GM19438 (cell line): Measurements from ENCODE around the gene MYBPC2.

Source experiments
- ATAC-seq: cut with Tn5 transposase; IDR thresholded peaks from one replicate; pipeline ENCODE4 v1.9.1; 2021; ENCODE audit warnings: low read depth; ENCODE audit not compliant: unreplicated experiment

Gene MYBPC2

GRCh38 chr19:50478901-50479715 lies 46.4 kb downstream of the MYBPC2 start:
- ATAC-seq = no peak

DNA sequence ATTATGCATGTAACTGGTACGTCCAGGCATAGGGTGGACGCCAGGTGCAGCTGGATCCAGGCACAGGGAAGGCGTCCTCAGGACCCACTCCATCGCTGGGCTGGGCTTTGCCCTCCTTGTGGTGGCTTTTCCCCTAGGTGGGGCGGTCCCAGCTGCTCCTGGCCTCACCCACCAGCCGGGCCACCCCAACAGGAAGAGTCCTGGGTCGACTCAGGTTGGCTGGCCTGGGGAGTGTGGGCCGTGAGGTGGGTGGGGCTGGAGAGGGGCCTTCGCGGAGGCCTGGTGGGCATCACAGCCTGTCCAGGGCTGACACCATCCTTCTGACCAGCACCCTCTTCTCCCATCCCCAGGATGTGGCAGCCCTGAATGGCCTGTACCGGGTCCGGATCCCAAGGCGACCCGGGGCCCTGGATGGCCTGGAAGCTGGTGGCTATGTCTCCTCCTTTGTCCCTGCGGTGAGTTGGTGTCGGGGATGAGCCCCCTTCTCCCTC lies 47.1 kb downstream of the MYBPC2 start:
- no peak for ATAC-seq

- no peak for ATAC-seq
Observed at GRCh38 chr19:50480281-50481111, 47.8 kb downstream of the MYBPC2 start.

DNA sequence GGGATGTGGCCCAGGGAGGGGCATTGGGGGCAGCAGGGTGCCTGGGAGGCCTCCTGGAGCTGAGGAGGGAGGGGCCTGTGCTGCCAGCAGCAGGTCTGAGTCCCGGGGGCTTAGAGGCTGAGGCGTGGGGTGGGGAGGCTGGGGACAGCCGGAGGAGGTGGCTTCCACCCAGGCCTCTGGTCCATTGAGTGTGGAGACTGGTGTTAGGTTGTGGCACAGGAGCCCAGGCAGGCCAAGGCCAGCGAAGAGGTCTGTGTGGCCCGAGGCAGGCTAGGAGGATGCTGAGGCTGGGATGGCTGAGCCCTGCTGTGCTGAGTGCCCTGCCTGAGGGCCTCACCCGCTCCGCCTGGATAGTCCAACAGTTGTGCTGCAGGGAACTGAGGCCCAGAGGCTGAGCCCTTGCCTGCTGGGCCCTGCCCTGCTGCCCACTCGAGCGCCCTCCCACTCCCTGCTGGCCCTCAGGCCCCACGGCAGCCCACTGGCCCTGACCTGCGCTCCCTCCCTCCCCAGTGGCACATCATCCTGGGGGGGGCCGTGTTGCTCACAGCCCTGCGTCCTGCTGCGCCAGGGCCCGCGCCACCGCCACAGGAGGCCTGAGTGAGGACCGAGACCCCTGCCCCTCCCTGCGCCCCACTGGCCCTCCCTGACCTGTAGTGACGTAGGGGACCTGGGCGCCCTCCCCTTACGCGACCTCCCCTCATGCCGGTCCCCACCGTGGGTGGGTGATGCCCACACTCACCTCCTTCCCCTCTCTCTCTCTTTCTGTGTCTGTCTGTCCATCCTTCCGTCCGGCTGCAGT lies 48.9 kb downstream of the MYBPC2 start:
- ATAC-seq = no peak

- no peak for ATAC-seq
Observed at GRCh38 chr19:50482271-50482855, 49.7 kb downstream of the MYBPC2 start.

DNA sequence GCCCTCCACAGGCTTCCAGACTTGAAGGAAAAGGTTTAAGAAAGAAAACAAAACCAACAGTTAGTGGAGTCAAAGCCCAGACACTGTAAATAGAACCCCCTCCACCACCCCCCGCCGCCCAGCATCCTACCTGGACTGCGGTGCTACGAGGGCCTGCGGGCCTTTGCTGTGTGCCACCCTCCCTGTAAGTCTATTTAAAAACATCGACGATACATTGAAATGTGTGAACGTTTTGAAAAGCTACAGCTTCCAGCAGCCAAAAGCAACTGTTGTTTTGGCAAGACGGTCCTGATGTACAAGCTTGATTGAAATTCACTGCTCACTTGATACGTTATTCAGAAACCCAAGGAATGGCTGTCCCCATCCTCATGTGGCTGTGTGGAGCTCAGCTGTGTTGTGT lies 50.2 kb downstream of the MYBPC2 start:
- no peak for ATAC-seq

GRCh38 chr19:50485284-50485955 lies 52.7 kb downstream of the MYBPC2 start:
- ATAC-seq = no peak

DNA sequence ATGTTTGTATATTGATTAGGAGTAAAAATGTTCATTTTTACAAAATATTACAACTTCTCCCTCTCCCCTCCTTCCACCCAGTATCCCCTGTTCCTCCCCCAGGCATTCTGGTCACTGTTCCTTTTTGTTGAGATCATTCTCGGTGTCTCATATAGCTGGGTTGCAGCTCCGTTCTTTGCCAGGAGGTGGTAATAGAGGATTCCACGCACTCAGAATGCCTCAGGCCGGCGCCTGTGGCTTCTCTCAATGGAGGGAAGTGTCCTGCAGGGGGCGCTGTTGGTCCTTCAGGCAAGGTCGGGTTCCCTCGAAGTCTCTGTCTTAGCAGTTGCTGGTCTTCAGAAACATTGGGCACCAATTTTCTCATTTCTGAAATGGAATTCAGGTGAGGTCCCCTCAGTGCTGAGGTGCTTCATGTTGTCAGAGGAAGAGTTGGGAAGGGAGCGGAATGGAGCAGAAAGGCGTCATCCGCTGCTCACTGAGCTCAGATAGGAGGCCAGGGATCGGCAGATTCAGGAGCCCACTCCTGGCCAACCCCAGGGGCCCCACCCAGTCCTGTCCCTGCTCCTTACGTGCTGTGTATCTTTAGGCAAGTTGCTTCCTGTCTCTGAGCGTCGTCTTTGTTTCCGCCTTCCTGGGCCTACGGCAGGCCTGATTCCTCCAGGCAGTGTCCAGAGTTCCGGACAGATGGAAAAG lies 54.3 kb downstream of the MYBPC2 start:
- ATAC-seq = no peak

- ATAC-seq = no peak
Observed at GRCh38 chr19:50488389-50489194, 55.9 kb downstream of the MYBPC2 start.

- no peak for ATAC-seq
Observed at GRCh38 chr19:50489461-50490011, 56.8 kb downstream of the MYBPC2 start.

DNA sequence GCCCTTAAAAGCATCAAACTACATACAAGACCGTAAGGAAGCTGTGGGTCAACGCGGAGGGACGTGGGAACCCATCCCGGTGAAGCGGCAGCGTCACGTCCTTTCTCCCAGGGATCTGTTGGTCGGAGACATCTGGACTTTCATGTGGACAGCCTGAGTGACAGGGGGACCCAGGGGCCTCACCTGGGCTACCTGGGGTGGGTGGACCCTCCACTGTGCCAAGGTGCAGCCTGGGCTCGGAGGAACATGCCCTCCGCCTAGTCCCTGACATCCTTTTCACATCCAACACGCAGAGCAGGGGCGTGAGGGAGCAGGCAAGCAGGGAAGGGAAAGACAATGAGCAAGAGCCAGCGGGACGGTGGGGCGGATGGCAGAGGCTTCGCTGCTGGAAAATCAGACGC lies 57.7 kb downstream of the MYBPC2 start:
- no peak for ATAC-seq

DNA sequence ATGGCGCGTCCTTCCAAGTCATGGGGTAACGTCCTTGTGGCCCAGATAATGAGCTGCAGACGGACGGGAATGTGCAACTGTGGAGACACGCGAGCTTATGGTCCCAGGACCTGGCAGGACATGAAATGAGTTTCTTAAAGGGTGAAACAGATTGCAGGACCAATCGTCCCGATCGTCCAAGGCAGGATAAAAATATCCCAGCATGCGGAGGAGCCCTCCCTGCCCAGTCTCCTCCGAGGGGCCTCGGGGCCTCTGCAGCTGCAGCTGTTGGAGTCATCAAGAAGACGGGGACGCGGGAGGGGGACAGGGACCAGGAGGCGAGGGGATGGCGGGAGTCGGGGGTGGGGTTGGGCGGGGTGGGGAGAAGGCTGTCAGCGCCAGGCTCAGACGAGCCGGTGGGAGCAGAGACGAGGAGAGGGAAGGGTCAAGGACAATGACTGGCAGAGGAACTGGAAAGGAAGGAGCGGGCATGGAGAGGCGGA lies 58.3 kb downstream of the MYBPC2 start:
- no peak for ATAC-seq

DNA sequence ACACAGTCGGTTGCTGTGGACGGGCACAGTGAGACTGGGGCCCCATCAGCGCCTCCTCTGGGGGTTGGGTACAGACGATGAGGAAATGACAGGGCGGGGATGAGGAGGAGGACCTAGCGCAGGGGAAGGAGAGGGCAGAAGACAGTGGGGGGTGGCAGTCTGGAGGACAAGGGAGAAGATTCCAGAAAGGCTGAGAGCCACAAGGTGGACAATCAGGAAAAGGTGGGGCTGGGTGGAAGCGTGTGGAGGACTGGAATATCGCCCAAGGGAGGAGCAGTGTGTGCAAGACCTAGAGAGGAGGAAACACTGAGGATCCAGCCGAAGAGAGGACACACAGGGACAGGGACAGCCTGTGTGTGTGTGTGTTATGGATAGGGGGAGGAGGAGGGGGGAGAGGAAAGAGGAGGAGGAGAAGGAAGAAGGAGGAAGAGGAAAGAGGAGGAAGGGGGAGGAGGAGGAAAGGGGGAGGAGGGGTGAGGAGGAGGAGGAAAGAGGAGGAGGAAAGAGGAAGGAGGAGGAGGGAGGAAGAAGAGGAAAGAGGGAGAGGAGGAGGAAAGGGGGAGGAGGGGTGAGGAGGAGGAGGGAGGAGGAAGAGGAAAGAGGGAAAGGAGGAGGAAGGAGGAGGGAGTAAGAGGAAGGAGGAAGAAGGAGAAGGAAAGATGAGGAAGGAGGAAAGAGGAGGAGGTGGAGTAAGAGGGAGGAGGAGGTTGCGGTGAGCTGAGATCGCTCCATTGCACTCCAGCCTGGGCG lies 59.8 kb downstream of the MYBPC2 start:
- no peak for ATAC-seq

GRCh38 chr19:50493171-50493570 lies 60.5 kb downstream of the MYBPC2 start:
- no peak for ATAC-seq

DNA sequence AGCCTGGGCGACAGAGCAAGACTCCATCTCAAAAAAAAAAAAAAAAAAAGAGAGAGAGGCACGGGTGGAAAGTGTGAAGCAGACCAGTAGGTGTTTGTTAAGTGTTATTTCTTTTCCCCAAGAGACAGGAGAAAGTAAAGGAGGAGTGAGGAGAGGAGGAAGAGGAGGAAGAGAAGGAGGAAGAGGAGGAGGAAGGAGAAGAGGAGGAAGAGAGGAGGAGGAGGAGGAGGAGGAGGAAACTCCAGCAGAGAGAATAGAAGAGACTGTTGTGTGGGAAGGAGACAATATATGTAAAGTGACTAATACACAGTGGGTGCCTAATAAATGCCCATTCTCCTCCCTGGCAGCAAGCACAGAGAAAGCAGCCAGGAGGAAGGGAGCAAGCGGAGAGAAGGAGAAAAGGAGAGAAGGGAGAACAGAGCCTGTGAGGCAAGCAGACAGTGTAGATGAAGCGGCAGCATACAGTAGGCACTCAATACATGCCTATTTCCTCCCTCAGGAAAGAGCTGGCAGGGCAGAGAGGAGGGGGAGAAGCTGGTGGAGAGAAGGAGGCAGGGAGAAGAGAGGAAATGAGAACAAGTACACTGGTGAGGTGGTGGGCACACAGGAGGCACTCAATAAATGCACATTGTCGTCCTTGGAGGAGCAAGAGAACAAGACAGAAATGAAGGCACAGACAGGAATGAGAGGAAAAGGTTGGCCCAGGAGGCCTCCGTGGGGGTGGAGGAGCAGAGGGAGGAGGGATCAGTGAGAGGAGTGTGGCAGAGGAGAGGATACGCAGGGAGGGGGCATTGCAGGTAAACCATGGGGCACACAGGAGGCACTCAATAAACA lies 61.7 kb downstream of the MYBPC2 start:
- no peak for ATAC-seq

DNA sequence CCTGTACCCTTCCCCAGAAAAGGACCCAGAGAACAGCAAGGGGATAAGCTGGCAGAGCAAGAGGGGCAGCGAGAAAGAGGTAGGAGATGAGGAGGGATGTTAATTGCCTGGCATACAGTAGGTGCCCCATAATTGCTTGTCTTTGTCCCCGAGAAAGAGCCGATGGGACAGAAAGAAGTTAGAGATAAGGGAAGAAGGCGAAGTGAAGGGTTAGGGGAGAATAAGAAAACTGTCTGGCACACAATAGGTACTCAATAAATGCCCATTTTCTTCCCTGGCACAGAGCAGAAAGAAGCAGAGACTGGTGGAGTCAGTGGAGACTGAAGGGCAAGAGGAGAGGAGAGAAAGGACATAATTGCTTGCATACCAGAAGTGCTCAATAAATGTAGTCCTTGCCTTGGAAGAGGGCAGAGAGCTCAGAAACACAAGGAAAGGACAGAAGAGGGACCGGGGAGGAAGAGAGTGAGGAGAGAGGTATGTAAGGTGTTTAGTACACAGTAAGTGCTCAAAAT lies 62.4 kb downstream of the MYBPC2 start:
- ATAC-seq = no peak
